Nephron (organoid): ENCODE measurements around the gene KIF26A.

ENCODE experiments used
- H3K27ac Mint-ChIP-seq, 3 experiments: 2 replicates each; pipeline ENCODE4 v1.8.0; 2020; ENCODE audit warnings: mixed read lengths in 3 of 3, mild to moderate bottlenecking in 2 of 3, moderate library complexity in 1 of 3
- H3K27me3 Mint-ChIP-seq: 2 replicates; pipeline ENCODE4 v1.8.0; 2021; ENCODE audit warnings: low read depth, mild to moderate bottlenecking, moderate library complexity, mixed read lengths
- H3K36me3 Mint-ChIP-seq: 2 replicates; pipeline ENCODE4 v1.8.0; 2020; ENCODE audit warnings: low read depth, mixed read lengths
- H3K4me1 Mint-ChIP-seq: 2 replicates; pipeline ENCODE4 v1.8.0; 2020; ENCODE audit warnings: mixed read lengths
- H3K4me3 Mint-ChIP-seq, 3 experiments: 2 replicates each; pipeline ENCODE4 v1.8.0; 2020; ENCODE audit warnings: mild to moderate bottlenecking in 3 of 3, mixed read lengths in 3 of 3, moderate library complexity in 2 of 3
- H3K9me3 Mint-ChIP-seq: 2 replicates; pipeline ENCODE4 v1.8.0; 2020; ENCODE audit warnings: mixed read lengths
- CTCF ChIP-seq, 3 experiments: fragments of 200-600 bp; sonication (generic); IDR thresholded peaks; one replicate each; pipeline ENCODE4 v1.5.0; 2021; ENCODE audit warnings: antibody characterized with exemption in 3 of 3; ENCODE audit not compliant: unreplicated experiment in 3 of 3

KIF26A gene

GRCh38 chr14:104115131-104115600, 23.2 kb upstream of the KIF26A start:
- Mint-ChIP-seq H3K4me1 (no peaks in the 10 kb centered on the region), H3K27me3 (peaks cover 72% of the 10 kb centered on the region), H3K27ac (no peak overlapping the region), H3K4me3 (peak overlapping the region in 2 of 3 experiments; percentile 25 to 58), H3K36me3 (no peaks in the 10 kb centered on the region), H3K9me3 (no peaks in the 10 kb centered on the region)
- no peak for TF ChIP-seq CTCF (IDR thresholded peaks at IDR 0.05; ENCODE audit: unreplicated experiment in 3 of 3)

- no peak for TF ChIP-seq CTCF (IDR thresholded peaks at IDR 0.05; ENCODE audit: unreplicated experiment in 3 of 3)
- Mint-ChIP-seq H3K9me3 (no peaks in the 10 kb centered on the region), H3K36me3 (no peaks in the 10 kb centered on the region), H3K27ac (no peak overlapping the region), H3K4me1 (no peaks in the 10 kb centered on the region), H3K27me3 (peaks cover 77% of the 10 kb centered on the region), H3K4me3 (peak overlapping the region; percentile 17 to 58 (median 25))
Observed at GRCh38 chr14:104115691-104116287, 22.6 kb upstream of the KIF26A start.

- no peaks in the 10 kb centered on the region for H3K36me3 Mint-ChIP-seq
- H3K4me3 Mint-ChIP-seq: peak overlapping the region in 2 of 3 experiments; percentile 14 to 31
- peaks cover 77% of the 10 kb centered on the region for H3K27me3 Mint-ChIP-seq
- H3K27ac Mint-ChIP-seq: no peak overlapping the region
- no peak for TF ChIP-seq CTCF (IDR thresholded peaks at IDR 0.05; ENCODE audit: unreplicated experiment in 3 of 3)
- no peaks in the 10 kb centered on the region for H3K9me3 Mint-ChIP-seq
- H3K4me1 Mint-ChIP-seq: no peaks in the 10 kb centered on the region
Observed at GRCh38 chr14:104116288-104116755, 22.1 kb upstream of the KIF26A start.

- Mint-ChIP-seq H3K27me3 (peaks cover 81% of the 10 kb centered on the region), H3K27ac (no peak overlapping the region), H3K4me3 (no peak overlapping the region), H3K9me3 (no peaks in the 10 kb centered on the region), H3K36me3 (no peaks in the 10 kb centered on the region), H3K4me1 (no peaks in the 10 kb centered on the region)
- no peak for TF ChIP-seq CTCF (IDR thresholded peaks at IDR 0.05; ENCODE audit: unreplicated experiment in 3 of 3)
Observed at GRCh38 chr14:104116756-104117340, 21.5 kb upstream of the KIF26A start.

- H3K27me3 Mint-ChIP-seq: peaks cover 81% of the 10 kb centered on the region
- H3K27ac Mint-ChIP-seq: no peak overlapping the region
- no peaks in the 10 kb centered on the region for H3K9me3 Mint-ChIP-seq
- TF ChIP-seq CTCF (IDR thresholded peaks at IDR 0.05; ENCODE audit: unreplicated experiment in 3 of 3): no peak
- no peaks in the 10 kb centered on the region for H3K4me1 Mint-ChIP-seq
- peak overlapping the region in 2 of 3 experiments; percentile 59 to 70 for H3K4me3 Mint-ChIP-seq
- no peaks in the 10 kb centered on the region for H3K36me3 Mint-ChIP-seq
Observed at GRCh38 chr14:104117341-104118005, 20.9 kb upstream of the KIF26A start.
